CD4-positive, alpha-beta T cell treated with Interleukin-2 at 100 ng/mL for 4 hours (primary cell): Measurements from ENCODE around the gene ITGA5.
A peak's percentile ranks its signal among the peaks of the same experiment; 100 is the strongest.

Source experiments
- DNase-seq: peaks from one replicate; pipeline ENCODE4 v3.0.0-alpha.2; 2020; ENCODE audit warnings: low spot score

ITGA5 gene

GRCh38 chr12:54430471-54431069 lies 11.5 kb upstream of the ITGA5 start:
- no peak for DNase-seq

DNA sequence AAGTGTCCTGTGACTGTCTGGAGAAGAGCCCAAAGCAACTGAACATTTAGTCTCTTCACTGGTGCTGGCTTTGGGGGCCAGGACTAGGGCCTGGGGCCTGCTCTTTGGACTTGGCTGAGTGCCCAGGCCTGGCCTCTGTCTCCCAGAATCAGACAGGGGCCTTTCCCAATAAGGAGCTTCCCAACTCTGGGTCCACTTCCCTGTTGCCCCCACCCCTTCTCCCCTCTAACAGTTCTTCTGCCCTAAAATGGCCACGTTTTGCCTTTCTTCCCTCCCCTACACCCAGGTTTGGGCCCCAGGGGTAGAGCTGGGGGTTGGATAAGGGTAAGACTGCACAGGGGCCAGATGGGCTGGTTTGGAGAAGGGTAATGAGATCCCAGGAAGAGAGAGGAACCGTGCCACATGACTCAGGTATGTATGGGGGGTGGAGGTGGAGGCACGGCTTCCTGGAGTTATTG lies 10.0 kb upstream of the ITGA5 start:
- DNase-seq: no peak

DNA sequence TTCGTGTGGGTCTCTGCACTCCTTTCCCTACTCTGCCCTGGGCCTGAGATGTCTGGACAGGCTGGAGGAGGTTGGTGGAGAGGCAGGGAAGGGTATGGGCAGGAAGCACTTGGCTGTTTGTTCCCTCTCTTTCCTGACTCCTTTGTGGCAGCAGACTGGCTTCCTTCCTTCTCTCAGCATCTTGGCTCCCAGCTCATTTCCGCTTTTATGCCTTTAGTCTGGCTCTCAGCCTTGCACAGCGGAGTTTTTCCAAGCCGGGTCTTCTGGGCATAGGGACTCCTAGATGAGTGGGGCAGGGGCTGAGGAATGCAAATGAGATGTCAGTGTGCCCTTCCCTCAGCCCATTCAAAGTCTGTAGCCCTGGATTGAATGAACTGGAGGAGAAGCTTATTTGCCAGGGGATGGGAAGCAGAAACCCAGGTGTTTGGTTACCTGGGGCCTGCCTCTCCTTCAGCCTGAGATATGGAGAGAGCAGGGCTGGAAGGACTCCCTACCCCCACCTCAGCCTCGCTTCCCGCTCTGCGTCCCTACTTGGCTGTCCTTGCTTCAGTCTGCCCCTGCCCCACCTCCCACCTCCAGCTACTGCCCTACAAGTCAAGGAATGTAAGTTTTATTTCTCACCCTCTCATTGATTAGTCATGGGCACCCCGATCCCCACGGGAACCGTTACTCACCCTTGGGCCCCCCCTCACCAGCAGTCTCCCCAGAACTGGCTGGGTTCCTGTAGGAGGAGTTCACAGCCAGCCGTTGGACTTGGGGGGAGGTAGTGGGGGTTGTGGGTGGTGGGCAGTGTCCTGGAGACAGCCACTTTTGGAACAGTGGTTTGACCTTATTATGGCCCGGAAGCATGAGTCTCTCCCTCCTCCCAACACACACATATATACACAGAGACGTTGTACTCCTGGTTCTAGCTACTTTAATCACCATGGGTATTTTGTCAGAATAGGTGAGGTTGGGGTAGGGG lies 9.3 kb upstream of the ITGA5 start:
- DNase-seq: peak; percentile 45

DNA sequence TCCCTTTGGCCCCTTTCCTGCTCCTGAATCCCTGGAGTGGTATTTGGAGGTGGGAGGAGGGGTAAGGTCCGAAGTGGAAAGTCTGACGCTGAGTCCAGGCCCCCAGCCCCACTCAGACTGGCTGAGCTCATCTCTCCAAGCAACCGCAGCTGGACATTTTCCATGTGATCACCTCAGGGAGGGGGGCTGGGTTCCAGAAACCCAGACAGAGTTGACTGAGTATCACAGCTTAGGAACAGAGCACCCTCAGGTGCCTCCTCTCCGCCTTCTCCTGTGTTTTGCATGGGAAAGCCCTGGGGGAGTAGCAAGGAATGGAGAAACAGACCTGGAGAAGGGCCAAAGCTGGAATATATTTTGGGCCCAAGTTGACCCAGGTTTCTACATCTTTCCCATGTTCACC lies 8.0 kb upstream of the ITGA5 start:
- DNase-seq: no peak

DNA sequence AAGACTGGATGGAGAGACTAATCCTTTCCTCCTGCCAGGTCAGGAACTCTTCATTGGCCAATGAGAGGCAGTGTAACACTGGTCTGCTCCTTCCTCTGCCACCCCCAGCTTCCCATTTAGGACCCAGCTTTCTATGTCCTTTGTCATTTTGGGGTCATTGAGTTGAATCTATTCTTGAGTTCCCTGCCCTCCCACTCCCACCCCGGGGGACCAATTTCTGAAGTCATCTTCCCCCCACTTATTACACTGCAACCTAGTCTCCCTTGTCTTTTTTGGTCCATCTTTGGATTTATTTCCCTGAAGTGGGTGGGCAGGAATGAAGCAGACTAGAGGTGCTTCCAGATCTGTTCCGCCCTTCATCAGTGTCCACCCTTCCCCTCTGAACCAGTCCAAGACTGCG lies 7.6 kb upstream of the ITGA5 start:
- no peak for DNase-seq

GRCh38 chr12:54425702-54426101 lies 6.6 kb upstream of the ITGA5 start:
- DNase-seq: no peak

DNA sequence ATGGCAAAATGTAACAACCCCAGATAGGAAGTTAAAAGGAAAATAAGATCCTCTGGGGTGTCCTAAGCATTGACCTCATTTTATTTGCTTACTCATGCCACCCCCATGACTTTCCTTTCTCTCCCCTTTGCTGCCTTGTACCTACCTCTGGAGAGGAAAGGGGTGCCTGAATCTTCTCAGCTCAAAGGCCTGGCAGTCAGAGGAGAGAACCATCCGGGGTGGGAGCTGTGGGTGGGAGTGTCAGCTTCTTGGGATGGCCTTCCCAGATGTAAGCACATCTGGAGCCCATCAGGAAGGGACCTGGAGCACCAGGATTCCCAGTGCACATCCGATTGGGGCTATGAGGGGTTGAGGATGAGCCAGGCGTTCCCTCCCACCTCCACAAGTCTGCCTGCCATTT lies 5.2 kb upstream of the ITGA5 start:
- no peak for DNase-seq

- no peak for DNase-seq
These were observed 4.7 kb upstream of the ITGA5 start for GRCh38 chr12:54423816-54424150.

DNA sequence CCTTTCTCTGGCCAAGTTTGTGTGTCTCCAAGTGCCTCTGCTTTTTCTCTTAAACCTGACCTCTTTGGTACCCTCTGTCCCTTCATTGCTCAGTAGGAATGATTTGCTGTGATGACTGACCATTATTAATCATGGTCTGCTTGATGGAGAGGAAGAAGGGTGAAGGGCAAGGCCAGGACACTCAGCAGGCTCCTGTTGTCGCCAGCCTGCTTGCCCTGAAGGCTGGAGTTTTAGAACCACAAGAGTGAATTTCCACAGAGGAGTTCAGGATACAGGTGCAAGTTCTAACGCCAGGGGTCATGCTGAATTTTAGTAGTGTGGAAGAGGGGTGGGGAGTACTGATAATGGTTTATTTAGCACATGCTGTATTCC lies 2.8 kb upstream of the ITGA5 start:
- no peak for DNase-seq

DNA sequence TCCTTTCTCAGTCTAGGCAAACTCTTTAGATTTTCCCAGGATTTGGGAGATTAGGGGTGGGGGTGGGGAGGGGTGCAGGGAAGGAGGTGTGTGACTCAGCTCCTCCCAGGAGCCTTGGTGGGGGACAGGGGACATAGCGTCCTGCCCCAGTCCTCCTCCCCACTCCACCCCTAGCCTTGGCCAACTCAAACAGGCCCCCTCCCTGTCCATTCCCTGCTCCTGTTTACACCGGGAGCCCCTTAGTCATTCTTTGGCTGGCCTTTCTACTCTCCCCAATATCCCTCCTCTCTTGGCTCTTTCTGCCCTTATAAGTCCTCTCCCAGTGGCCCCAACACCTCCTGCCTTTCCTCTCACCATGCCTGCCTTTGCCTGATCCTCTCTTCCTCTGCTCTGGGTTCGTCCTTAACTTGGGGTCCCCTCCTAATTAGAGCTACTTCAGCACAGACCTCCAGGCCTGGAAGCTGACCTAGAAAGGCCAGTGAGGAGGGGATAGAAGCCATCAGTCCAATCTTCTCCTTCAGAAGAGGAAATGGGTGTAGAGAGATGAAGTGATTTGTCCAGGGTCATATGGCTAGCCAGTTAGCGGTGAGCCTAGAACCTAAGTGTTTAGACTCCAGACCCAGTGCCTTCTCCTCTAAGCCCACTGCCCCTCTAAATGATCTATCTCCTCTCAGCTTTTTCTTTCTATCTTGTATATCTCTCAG lies 2.3 kb upstream of the ITGA5 start:
- DNase-seq: no peak

DNA sequence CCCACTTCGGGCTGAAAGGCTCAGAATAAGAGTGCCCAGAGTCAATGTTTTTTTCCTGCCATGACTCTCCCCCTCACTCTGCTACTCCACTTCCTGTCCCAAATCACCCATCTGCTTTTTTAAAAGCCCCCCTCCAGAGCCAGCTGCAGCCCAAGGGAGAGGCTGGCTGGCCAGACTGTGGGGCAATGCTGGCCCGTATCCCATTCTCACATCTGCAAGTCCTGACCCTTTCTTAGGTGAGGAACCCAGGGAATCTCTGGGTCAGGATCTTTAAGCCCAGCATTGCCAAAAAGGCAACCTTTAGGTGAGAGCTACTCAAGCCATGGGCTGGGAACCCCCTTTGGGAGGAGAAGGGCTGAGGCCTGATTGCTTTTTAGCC lies 1.7 kb upstream of the ITGA5 start:
- DNase-seq: no peak

GRCh38 chr12:54418441-54419087 lies 502 bp downstream of the ITGA5 start:
- DNase-seq: no peak

GRCh38 chr12:54417712-54418440 lies 1.2 kb downstream of the ITGA5 start:
- no peak for DNase-seq

DNA sequence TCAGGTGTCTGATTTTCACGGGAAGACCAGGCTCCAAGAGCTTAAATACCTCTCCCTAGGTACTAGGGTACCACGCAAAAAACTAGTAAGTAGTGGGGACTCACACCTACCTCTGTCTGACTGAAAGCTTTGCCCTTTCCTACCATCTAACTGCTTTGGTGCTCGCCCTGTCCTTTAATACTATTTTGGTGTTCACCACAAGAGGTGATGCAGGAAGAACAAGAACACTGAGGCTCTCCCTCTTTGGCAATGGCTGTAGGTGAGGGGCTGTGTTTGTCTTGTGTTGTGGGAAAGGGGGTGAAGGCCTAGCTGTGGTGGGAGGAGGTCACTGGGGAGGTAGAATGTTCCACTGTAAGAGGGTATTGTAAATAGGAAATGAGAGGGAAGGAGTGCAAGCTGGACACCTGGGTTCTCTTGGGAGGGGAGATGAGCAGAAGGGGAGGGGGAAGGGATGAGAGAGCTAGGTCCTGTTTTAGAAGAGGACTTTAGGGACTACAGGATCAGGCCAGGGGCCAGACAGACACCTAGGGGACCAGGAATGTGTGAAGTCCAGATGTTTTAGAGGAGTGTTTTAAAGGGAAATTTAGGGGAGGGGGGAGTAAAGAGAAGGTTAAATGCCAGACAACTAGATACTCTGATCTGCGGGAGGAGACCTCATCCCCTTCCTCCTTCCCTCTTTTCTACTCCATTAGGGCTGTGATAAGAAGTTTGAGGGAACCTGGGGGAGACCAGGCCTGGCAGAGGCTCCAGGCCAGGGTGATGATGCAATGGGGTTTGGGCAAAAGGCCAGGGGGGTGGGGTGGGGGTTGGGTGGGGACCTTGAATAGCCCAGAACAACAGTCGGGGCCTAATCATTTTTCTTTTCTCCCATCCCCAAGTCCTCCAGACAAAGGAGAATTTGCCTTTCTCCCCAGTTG lies 2.1 kb downstream of the ITGA5 start:
- DNase-seq: no peak

DNA sequence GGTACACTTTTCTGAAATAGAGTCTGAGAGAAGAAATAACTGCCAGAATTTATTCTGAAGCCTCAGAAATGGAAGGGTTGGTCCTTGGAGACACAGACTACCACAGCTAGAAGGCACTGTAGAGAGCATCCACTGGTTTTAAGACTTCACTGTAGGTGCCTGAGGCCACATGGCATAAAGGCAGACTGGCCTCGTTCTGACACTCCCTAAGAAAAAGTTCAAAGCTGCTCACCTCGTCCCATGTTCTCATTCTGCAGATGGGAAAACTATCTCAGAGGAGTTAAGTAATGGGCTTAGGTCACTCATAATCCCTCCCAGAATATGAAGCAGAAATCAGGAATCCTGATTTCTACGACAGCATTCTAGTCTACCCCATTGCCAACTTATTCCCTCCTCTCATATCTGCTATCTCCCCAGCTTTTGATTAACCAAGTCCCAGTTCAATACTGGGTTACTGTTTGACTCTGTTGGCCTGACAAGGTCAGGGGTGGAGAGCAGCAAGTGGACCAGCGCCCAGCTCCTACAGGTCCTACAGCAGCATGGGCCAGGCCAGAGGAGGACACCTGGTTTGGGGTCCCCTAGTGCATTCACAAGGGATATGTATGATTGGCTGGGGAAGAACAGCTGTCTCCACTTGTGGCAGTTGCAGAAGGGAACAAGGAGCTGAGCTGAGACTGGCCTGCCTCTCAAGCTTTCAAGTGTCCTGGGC lies 3.7 kb downstream of the ITGA5 start:
- no peak for DNase-seq

- DNase-seq: peak; percentile 88
These were observed 5.5 kb downstream of the ITGA5 start for GRCh38 chr12:54413284-54414190.

GRCh38 chr12:54412786-54413185 lies 6.3 kb downstream of the ITGA5 start:
- no peak for DNase-seq

DNA sequence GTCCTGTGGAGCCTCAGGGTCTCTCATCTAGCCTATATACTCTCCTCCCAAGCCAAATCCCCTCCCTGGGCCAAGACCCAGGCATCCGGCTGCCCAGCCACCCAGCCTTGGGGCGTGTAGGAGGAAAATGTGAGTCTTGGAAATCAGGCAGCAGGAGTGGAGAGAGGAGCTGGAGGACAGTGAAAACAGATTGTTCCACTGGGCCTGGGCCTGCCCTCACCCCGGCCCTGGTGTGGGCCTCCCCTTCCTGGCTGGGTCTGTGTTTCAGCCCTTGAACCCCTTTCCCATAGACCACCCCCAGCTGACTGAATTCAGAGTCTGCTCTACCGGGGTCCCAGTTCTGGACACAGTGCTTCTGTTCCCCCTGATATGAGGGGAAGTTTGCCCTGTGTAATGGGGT lies 6.7 kb downstream of the ITGA5 start:
- DNase-seq: no peak
